ENCODE results near the gene PACSIN3. TPM values are rescaled to one million over a fixed set of nuclear protein-coding genes. Genes with fewer than 3 reads are reported as not detected.

The PACSIN3 gene
- total RNA-seq, 1 donor from 2014 or later, result 127 TPM

- no peaks in the 10 kb centered on the region for H3K27me3 ChIP-seq (ENCODE audit: control insufficient read depth in 3 of 3, insufficient read depth in 3 of 3, low read length in 3 of 3)
Measured at GRCh38 chr11:47165253-47165840, 20.9 kb downstream of the PACSIN3 start.

GRCh38 chr11:47164321-47164720, 21.9 kb downstream of the PACSIN3 start:
- Histone ChIP-seq H3K4me1 (ENCODE audit: control insufficient read depth in 3 of 3, insufficient read depth in 3 of 3, low read length in 3 of 3) (peaks cover 15 to 23% (median 17%) of the 10 kb centered on the region in 3 donors), H3K4me3 (ENCODE audit: low read length in 3 of 3) (no peak overlapping the region), H3K9me3 (ENCODE audit: control insufficient read depth in 3 of 3, low read length in 3 of 3) (no peaks in the 10 kb centered on the region), H3K27ac (ENCODE audit: low read depth, low read length) (no peak overlapping the region), H3K36me3 (ENCODE audit: control insufficient read depth in 3 of 3, insufficient read depth in 3 of 3, low read length in 3 of 3) (peaks cover 55 to 60% (median 57%) of the 10 kb centered on the region in 3 donors), H3K27me3 (ENCODE audit: control insufficient read depth in 3 of 3, insufficient read depth in 3 of 3, low read length in 3 of 3) (no peaks in the 10 kb centered on the region), H3K9ac (ENCODE audit: low read depth in 1 of 3, low read length in 3 of 3) (peak overlapping the region in 1 of 3 donors; percentile 40)

More at GRCh38 chr11:47165253-47165840, 20.9 kb downstream of the PACSIN3 start:
- H3K9me3 ChIP-seq (ENCODE audit: control insufficient read depth in 3 of 3, low read length in 3 of 3), result no peaks in the 10 kb centered on the region
- H3K9ac ChIP-seq (ENCODE audit: low read depth in 1 of 3, low read length in 3 of 3), result no peak overlapping the region
- no peak overlapping the region for H3K4me3 ChIP-seq (ENCODE audit: low read length in 3 of 3)
- peaks cover 61 to 67% (median 63%) of the 10 kb centered on the region in 3 donors for H3K36me3 ChIP-seq (ENCODE audit: control insufficient read depth in 3 of 3, insufficient read depth in 3 of 3, low read length in 3 of 3)
- peaks cover 15 to 23% (median 17%) of the 10 kb centered on the region in 3 donors for H3K4me1 ChIP-seq (ENCODE audit: control insufficient read depth in 3 of 3, insufficient read depth in 3 of 3, low read length in 3 of 3)
- no peak overlapping the region for H3K27ac ChIP-seq (ENCODE audit: low read depth, low read length)

GRCh38 chr11:47163898-47164297, 22.3 kb downstream of the PACSIN3 start:
- H3K27me3 ChIP-seq (ENCODE audit: control insufficient read depth in 3 of 3, insufficient read depth in 3 of 3, low read length in 3 of 3), result no peaks in the 10 kb centered on the region
- no peak overlapping the region for H3K4me3 ChIP-seq (ENCODE audit: low read length in 3 of 3)
- H3K36me3 ChIP-seq (ENCODE audit: control insufficient read depth in 3 of 3, insufficient read depth in 3 of 3, low read length in 3 of 3), result peaks cover 52 to 56% (median 54%) of the 10 kb centered on the region in 3 donors
- no peak overlapping the region for H3K27ac ChIP-seq (ENCODE audit: low read depth, low read length)
- H3K9me3 ChIP-seq (ENCODE audit: control insufficient read depth in 3 of 3, low read length in 3 of 3), result no peaks in the 10 kb centered on the region
- peak overlapping the region in 2 of 3 donors; percentile 35 to 40 for H3K9ac ChIP-seq (ENCODE audit: low read depth in 1 of 3, low read length in 3 of 3)
- peaks cover 15 to 23% (median 17%) of the 10 kb centered on the region in 3 donors for H3K4me1 ChIP-seq (ENCODE audit: control insufficient read depth in 3 of 3, insufficient read depth in 3 of 3, low read length in 3 of 3)

- no peak overlapping the region for H3K9ac ChIP-seq (ENCODE audit: low read depth in 1 of 3, low read length in 3 of 3)
- peaks cover 15 to 23% (median 17%) of the 10 kb centered on the region in 3 donors for H3K4me1 ChIP-seq (ENCODE audit: control insufficient read depth in 3 of 3, insufficient read depth in 3 of 3, low read length in 3 of 3)
- H3K27ac ChIP-seq (ENCODE audit: low read depth, low read length), result no peak overlapping the region
- H3K36me3 ChIP-seq (ENCODE audit: control insufficient read depth in 3 of 3, insufficient read depth in 3 of 3, low read length in 3 of 3), result peaks cover 46 to 49% (median 48%) of the 10 kb centered on the region in 3 donors
- no peaks in the 10 kb centered on the region for H3K9me3 ChIP-seq (ENCODE audit: control insufficient read depth in 3 of 3, low read length in 3 of 3)
- H3K4me3 ChIP-seq (ENCODE audit: low read length in 3 of 3), result no peak overlapping the region
- H3K27me3 ChIP-seq (ENCODE audit: control insufficient read depth in 3 of 3, insufficient read depth in 3 of 3, low read length in 3 of 3), result no peaks in the 10 kb centered on the region
Measured at GRCh38 chr11:47163193-47163592, 23.0 kb downstream of the PACSIN3 start.

- H3K36me3 ChIP-seq (ENCODE audit: control insufficient read depth in 3 of 3, insufficient read depth in 3 of 3, low read length in 3 of 3), result peaks cover 38 to 42% (median 40%) of the 10 kb centered on the region in 3 donors
- no peak overlapping the region for H3K4me3 ChIP-seq (ENCODE audit: low read length in 3 of 3)
- no peaks in the 10 kb centered on the region for H3K9me3 ChIP-seq (ENCODE audit: control insufficient read depth in 3 of 3, low read length in 3 of 3)
- no peaks in the 10 kb centered on the region for H3K27me3 ChIP-seq (ENCODE audit: control insufficient read depth in 3 of 3, insufficient read depth in 3 of 3, low read length in 3 of 3)
- H3K4me1 ChIP-seq (ENCODE audit: control insufficient read depth in 3 of 3, insufficient read depth in 3 of 3, low read length in 3 of 3), result peaks cover 15 to 23% (median 17%) of the 10 kb centered on the region in 3 donors
- peak overlapping the region in 2 of 3 donors; percentile 28 to 51 for H3K9ac ChIP-seq (ENCODE audit: low read depth in 1 of 3, low read length in 3 of 3)
- no peak overlapping the region for H3K27ac ChIP-seq (ENCODE audit: low read depth, low read length)
Measured at GRCh38 chr11:47162426-47162825, 23.8 kb downstream of the PACSIN3 start.

GRCh38 chr11:47161890-47162289, 24.3 kb downstream of the PACSIN3 start:
- Histone ChIP-seq H3K4me3 (ENCODE audit: low read length in 3 of 3) (no peak overlapping the region), H3K36me3 (ENCODE audit: control insufficient read depth in 3 of 3, insufficient read depth in 3 of 3, low read length in 3 of 3) (peaks cover 34 to 36% (median 35%) of the 10 kb centered on the region in 3 donors), H3K9ac (ENCODE audit: low read depth in 1 of 3, low read length in 3 of 3) (peak overlapping the region in 2 of 3 donors; percentile 28 to 51), H3K4me1 (ENCODE audit: control insufficient read depth in 3 of 3, insufficient read depth in 3 of 3, low read length in 3 of 3) (peaks cover 15 to 23% (median 17%) of the 10 kb centered on the region in 3 donors), H3K27me3 (ENCODE audit: control insufficient read depth in 3 of 3, insufficient read depth in 3 of 3, low read length in 3 of 3) (no peaks in the 10 kb centered on the region), H3K27ac (ENCODE audit: low read depth, low read length) (no peak overlapping the region), H3K9me3 (ENCODE audit: control insufficient read depth in 3 of 3, low read length in 3 of 3) (no peaks in the 10 kb centered on the region)

- no peaks in the 10 kb centered on the region for H3K9me3 ChIP-seq (ENCODE audit: control insufficient read depth in 3 of 3, low read length in 3 of 3)
- peaks cover 28 to 33% (median 32%) of the 10 kb centered on the region in 3 donors for H3K36me3 ChIP-seq (ENCODE audit: control insufficient read depth in 3 of 3, insufficient read depth in 3 of 3, low read length in 3 of 3)
- H3K4me3 ChIP-seq (ENCODE audit: low read length in 3 of 3), result no peak overlapping the region
- H3K4me1 ChIP-seq (ENCODE audit: control insufficient read depth in 3 of 3, insufficient read depth in 3 of 3, low read length in 3 of 3), result peaks cover 15 to 23% (median 17%) of the 10 kb centered on the region in 3 donors
- H3K27ac ChIP-seq (ENCODE audit: low read depth, low read length), result no peak overlapping the region
- peak overlapping the region in 2 of 3 donors; percentile 21 to 28 for H3K9ac ChIP-seq (ENCODE audit: low read depth in 1 of 3, low read length in 3 of 3)
- no peaks in the 10 kb centered on the region for H3K27me3 ChIP-seq (ENCODE audit: control insufficient read depth in 3 of 3, insufficient read depth in 3 of 3, low read length in 3 of 3)
Measured at GRCh38 chr11:47161134-47161854, 24.9 kb downstream of the PACSIN3 start.

GRCh38 chr11:47160753-47161133, 25.5 kb downstream of the PACSIN3 start:
- H3K9me3 ChIP-seq (ENCODE audit: control insufficient read depth in 3 of 3, low read length in 3 of 3), result no peaks in the 10 kb centered on the region
- peak overlapping the region in 1 of 3 donors; percentile 21 for H3K9ac ChIP-seq (ENCODE audit: low read depth in 1 of 3, low read length in 3 of 3)
- H3K36me3 ChIP-seq (ENCODE audit: control insufficient read depth in 3 of 3, insufficient read depth in 3 of 3, low read length in 3 of 3), result peaks cover 23 to 28% (median 27%) of the 10 kb centered on the region in 3 donors

GRCh38 chr11:47158242-47158641, 28.0 kb downstream of the PACSIN3 start:
- no peak overlapping the region for H3K4me3 ChIP-seq (ENCODE audit: low read length in 3 of 3)
- H3K27me3 ChIP-seq (ENCODE audit: control insufficient read depth in 3 of 3, insufficient read depth in 3 of 3, low read length in 3 of 3), result no peaks in the 10 kb centered on the region
- no peak overlapping the region for H3K9ac ChIP-seq (ENCODE audit: low read depth in 1 of 3, low read length in 3 of 3)
- H3K36me3 ChIP-seq (ENCODE audit: control insufficient read depth in 3 of 3, insufficient read depth in 3 of 3, low read length in 3 of 3), result peaks cover 2 to 10% (median 7%) of the 10 kb centered on the region in 3 donors
- H3K4me1 ChIP-seq (ENCODE audit: control insufficient read depth in 3 of 3, insufficient read depth in 3 of 3, low read length in 3 of 3), result peaks cover 21 to 30% (median 22%) of the 10 kb centered on the region in 3 donors
- no peak overlapping the region for H3K27ac ChIP-seq (ENCODE audit: low read depth, low read length)
- H3K9me3 ChIP-seq (ENCODE audit: control insufficient read depth in 3 of 3, low read length in 3 of 3), result no peaks in the 10 kb centered on the region

More at GRCh38 chr11:47160753-47161133, 25.5 kb downstream of the PACSIN3 start:
- H3K27me3 ChIP-seq (ENCODE audit: control insufficient read depth in 3 of 3, insufficient read depth in 3 of 3, low read length in 3 of 3), result no peaks in the 10 kb centered on the region
- no peak overlapping the region for H3K27ac ChIP-seq (ENCODE audit: low read depth, low read length)
- no peak overlapping the region for H3K4me3 ChIP-seq (ENCODE audit: low read length in 3 of 3)
- H3K4me1 ChIP-seq (ENCODE audit: control insufficient read depth in 3 of 3, insufficient read depth in 3 of 3, low read length in 3 of 3), result peaks cover 15 to 28% (median 17%) of the 10 kb centered on the region in 3 donors

GRCh38 chr11:47157805-47158204, 28.4 kb downstream of the PACSIN3 start:
- H3K36me3 ChIP-seq (ENCODE audit: control insufficient read depth in 3 of 3, insufficient read depth in 3 of 3, low read length in 3 of 3), result peaks cover 2 to 8% (median 7%) of the 10 kb centered on the region in 3 donors
- peaks cover 23 to 33% (median 26%) of the 10 kb centered on the region in 3 donors for H3K4me1 ChIP-seq (ENCODE audit: control insufficient read depth in 3 of 3, insufficient read depth in 3 of 3, low read length in 3 of 3)

More at GRCh38 chr11:47157805-47158204, 28.4 kb downstream of the PACSIN3 start:
- no peak overlapping the region for H3K27ac ChIP-seq (ENCODE audit: low read depth, low read length)
- no peak overlapping the region for H3K9ac ChIP-seq (ENCODE audit: low read depth in 1 of 3, low read length in 3 of 3)
- H3K4me3 ChIP-seq (ENCODE audit: low read length in 3 of 3), result no peak overlapping the region
- H3K9me3 ChIP-seq (ENCODE audit: control insufficient read depth in 3 of 3, low read length in 3 of 3), result no peaks in the 10 kb centered on the region
- no peaks in the 10 kb centered on the region for H3K27me3 ChIP-seq (ENCODE audit: control insufficient read depth in 3 of 3, insufficient read depth in 3 of 3, low read length in 3 of 3)
